PC-3 (cell line): ENCODE results near the gene ABCA5. TPM values are rescaled to one million over a fixed set of nuclear protein-coding genes. Genes with fewer than 3 reads are reported as not detected.

ENCODE experiments used
- ATAC-seq: fragments of 200-7000 bp; cut with Tn5 transposase; 2 replicates; pipeline ENCODE4 v1.9.1; 2020; ENCODE audit warnings: mild to moderate bottlenecking, moderate library complexity
- BruUV-seq: library from RNA; stranded (reverse); fragments of 400-500 nt; replicated peaks from 2 replicates; lab custom pipeline; 2021; lab: Mats Ljungman, UMichigan
- CTCF ChIA-PET: fragments of 300-600 bp; sonication (Branson Sonifier 250); formaldehyde crosslinking; loops from one replicate; lab custom pipeline; 2022; ENCODE audit warnings: antibody characterized with exemption; lab: Charles Lee
- POLR2A ChIA-PET: fragments of 300-600 bp; sonication (Branson Sonifier 250); formaldehyde crosslinking; loops from one replicate; lab custom pipeline; 2022; ENCODE audit warnings: antibody characterized with exemption; ENCODE audit not compliant: unreplicated experiment; lab: Charles Lee
- DNase-seq: peaks from one replicate; pipeline ENCODE4 v3.0.0-alpha.2; 2015
- H2AFZ ChIP-seq: fragments of 300-600 bp; sonication (generic); 2 replicates; pipeline ENCODE4 v1.6.0; 2016; ENCODE audit warnings: antibody characterized with exemption, low read length
- H3F3A ChIP-seq: fragments of 300-600 bp; sonication (generic); one replicate; pipeline ENCODE4 v1.6.0; 2017; ENCODE audit warnings: antibody characterized with exemption, low read length, control low read depth, mild to moderate bottlenecking; ENCODE audit not compliant: unreplicated experiment
- H3K27ac ChIP-seq: fragments of 300-600 bp; sonication (generic); 2 replicates; pipeline ENCODE4 v1.5.1; 2016; ENCODE audit warnings: mild to moderate bottlenecking, low read length
- H3K27me3 ChIP-seq: fragments of 300-600 bp; sonication (generic); 2 replicates; pipeline ENCODE4 v1.6.1; 2016; ENCODE audit warnings: low read length, mixed read lengths
- H3K36me3 ChIP-seq: fragments of 300-600 bp; sonication (generic); 2 replicates; pipeline ENCODE4 v1.6.1; 2016; ENCODE audit warnings: low read depth, mixed run types, low read length, mixed read lengths
- H3K4me1 ChIP-seq: fragments of 300-600 bp; sonication (generic); 2 replicates; pipeline ENCODE4 v1.5.1; 2016; ENCODE audit warnings: low read length; ENCODE audit not compliant: insufficient read depth
- H3K4me2 ChIP-seq: fragments of 300-600 bp; sonication (generic); 2 replicates; pipeline ENCODE4 v1.6.0; 2016; ENCODE audit warnings: low read length
- H3K4me3 ChIP-seq: fragments of 300-600 bp; sonication (generic); 2 replicates; pipeline ENCODE4 v1.5.1; 2016; ENCODE audit warnings: mild to moderate bottlenecking, low read length, mixed read lengths
- H3K79me2 ChIP-seq: fragments of 300-600 bp; sonication (generic); 2 replicates; pipeline ENCODE4 v1.6.1; 2017; ENCODE audit warnings: low read length, mixed read lengths
- H3K9ac ChIP-seq: fragments of 300-600 bp; sonication (generic); 2 replicates; pipeline ENCODE4 v1.6.0; 2016; ENCODE audit warnings: mild to moderate bottlenecking, low read length
- H3K9me2 ChIP-seq: fragments of 300-600 bp; sonication (generic); replicated peaks from 2 replicates; pipeline ENCODE4 v1.6.1; 2016; ENCODE audit warnings: mixed run types, low read length, mixed read lengths
- H3K9me3 ChIP-seq: fragments of 300-600 bp; sonication (generic); 2 replicates; pipeline ENCODE4 v1.6.1; 2016; ENCODE audit warnings: low read length, mixed read lengths
- H4K20me1 ChIP-seq: fragments of 300-600 bp; sonication (generic); 2 replicates; pipeline ENCODE4 v1.6.1; 2016; ENCODE audit warnings: low read length, mixed read lengths
- CTCF ChIP-seq: fragments of 300-600 bp; sonication (generic); conservative IDR thresholded peaks from 2 replicates; pipeline ENCODE4 v1.5.1; 2017; ENCODE audit warnings: antibody characterized with exemption, low read depth, mild to moderate bottlenecking, low read length
- EZH2 ChIP-seq: fragments of 300-600 bp; sonication (generic); IDR thresholded peaks from one replicate; pipeline ENCODE4 v1.6.1; 2017; ENCODE audit warnings: antibody characterized with exemption, mild to moderate bottlenecking, low read length; ENCODE audit not compliant: unreplicated experiment
- EZH2phosphoT487 ChIP-seq: fragments of 300-600 bp; sonication (generic); IDR thresholded peaks from 2 replicates; pipeline ENCODE4 v1.6.1; 2018; ENCODE audit warnings: mild to moderate bottlenecking, antibody characterized with exemption, low read length, borderline replicate concordance
- intact Hi-C: fragments of 100-400 bp; cut with micrococcal nuclease; formaldehyde crosslinking; loops from 2 replicates; pipeline ENCODE4 v1.9.0; 2023
- total RNA-seq: library from RNA; depleted of rRNA; stranded (reverse); fragments of >200 nt; gene quantifications from 2 replicates; pipeline ENCODE4 v1.2.3, GENCODE V29; 2014

The ABCA5 gene
- total RNA-seq, 1 experiment from 2014 or later, result 7.0 TPM

GRCh38 chr17:69235338-69236058, 91.4 kb downstream of the ABCA5 start:
- Histone ChIP-seq H3K79me2 (no peaks in the 10 kb centered on the region), H3K9me2 (no peaks in the 10 kb centered on the region), H3K27me3 (no peaks in the 10 kb centered on the region), H3K36me3 (no peaks in the 10 kb centered on the region), H3K27ac (no peak overlapping the region), H2AFZ (no peak overlapping the region), H3K4me1 (no peaks in the 10 kb centered on the region), H3K9me3 (peaks cover 7% of the 10 kb centered on the region; the same call in 1 of the 2 replicates), H3F3A (no peaks in the 10 kb centered on the region), H4K20me1 (no peaks in the 10 kb centered on the region), H3K4me3 (no peak overlapping the region), H3K4me2 (no peak overlapping the region), H3K9ac (no peak overlapping the region)
- TF ChIP-seq EZH2phosphoT487 (no peak), CTCF (peak; percentile 96)
- ChIA-PET POLR2A (no interaction called here), CTCF (interaction anchor here (0.7 to 1.1 kb wide), 5 partner anchors 86 to 463 kb away, joined by 3 to 5 read pairs (median 4); no protein-coding TSS in a partner anchor)
- BruUV-seq, result no TSS peak
- DNase-seq (peak; percentile 97), ATAC-seq (peak; percentile 100)
- intact Hi-C loops, result loop anchor here (1.0 to 2.0 kb wide), 7 partner anchors 61 to 463 kb away; no protein-coding TSS in a partner anchor

- intact Hi-C loops, result no loop called here
- Histone ChIP-seq H3K9me2 (no peaks in the 10 kb centered on the region), H2AFZ (no peak overlapping the region), H3K36me3 (no peaks in the 10 kb centered on the region), H4K20me1 (no peaks in the 10 kb centered on the region), H3K4me1 (no peaks in the 10 kb centered on the region), H3K79me2 (no peaks in the 10 kb centered on the region), H3K27me3 (no peaks in the 10 kb centered on the region), H3K4me3 (no peak overlapping the region), H3K9ac (no peak overlapping the region), H3K4me2 (no peak overlapping the region), H3K27ac (no peak overlapping the region), H3K9me3 (peaks cover 7% of the 10 kb centered on the region; the same call in 1 of the 2 replicates), H3F3A (no peaks in the 10 kb centered on the region)
- no peak for DNase-seq
- no peak for ATAC-seq
- no peak for TF ChIP-seq EZH2phosphoT487
- no peak for TF ChIP-seq CTCF
- no peak for TF ChIP-seq EZH2
- no TSS peak for BruUV-seq
- ChIA-PET CTCF (no interaction called here), POLR2A (no interaction called here)
Measured at GRCh38 chr17:69232650-69233049, 94.3 kb downstream of the ABCA5 start.

- CTCF ChIA-PET, result no interaction called here
- Histone ChIP-seq H3K9ac (no peak overlapping the region), H3K79me2 (no peaks in the 10 kb centered on the region), H3K27me3 (no peaks in the 10 kb centered on the region), H3K36me3 (no peaks in the 10 kb centered on the region), H3K4me3 (no peak overlapping the region), H3F3A (no peaks in the 10 kb centered on the region), H3K9me2 (no peaks in the 10 kb centered on the region), H4K20me1 (no peaks in the 10 kb centered on the region), H3K9me3 (peaks cover 7% of the 10 kb centered on the region; the same call in 1 of the 2 replicates), H2AFZ (no peak overlapping the region), H3K27ac (no peak overlapping the region), H3K4me2 (no peak overlapping the region), H3K4me1 (no peaks in the 10 kb centered on the region)
- POLR2A ChIA-PET, result no interaction called here
- no peak for TF ChIP-seq CTCF
- no peak for TF ChIP-seq EZH2phosphoT487
- no peak for TF ChIP-seq EZH2
- DNase-seq (no peak), ATAC-seq (no peak)
- intact Hi-C loops, result no loop called here
- no TSS peak for BruUV-seq
Measured at GRCh38 chr17:69231521-69231920, 95.4 kb downstream of the ABCA5 start.
